Liver (tissue), 9 donors: Measurements from ENCODE around the gene OMA1. TPM values are rescaled to one million over a fixed set of nuclear protein-coding genes. Genes with fewer than 3 reads are reported as not detected.

Experiments
- DNase-seq: peaks from one replicate; pipeline ENCODE4 v3.0.0-alpha.2; 2017; ENCODE audit warnings: low spot score
- H3K27ac ChIP-seq, 2 donors: one replicate each; pipeline ENCODE4 v1.7.0; 2013; ENCODE audit warnings: inconsistent platforms in 2 of 2, low read length in 2 of 2, control low read depth in 1 of 2, low read depth in 1 of 2, mild to moderate bottlenecking in 1 of 2
- H3K27me3 ChIP-seq, 4 donors: one replicate each; pipeline versions ENCODE4 v1.6.1 to v1.7.0; 2013; ENCODE audit warnings: low read length in 3 of 4, inconsistent platforms in 1 of 4, mild to moderate bottlenecking in 1 of 4, moderate library complexity in 1 of 4; ENCODE audit not compliant: control insufficient read depth in 4 of 4, insufficient read depth in 4 of 4
- H3K36me3 ChIP-seq, 4 donors: one replicate each; pipeline versions ENCODE4 v1.6.1 to v1.7.0; 2013; ENCODE audit warnings: low read length in 3 of 4, mild to moderate bottlenecking in 3 of 4, low read depth in 1 of 4, moderate library complexity in 1 of 4; ENCODE audit not compliant: control insufficient read depth in 4 of 4, insufficient read depth in 3 of 4
- H3K4me1 ChIP-seq, 4 donors: one replicate each; pipeline versions ENCODE4 v1.6.1 to v1.7.0; 2013; ENCODE audit warnings: low read length in 3 of 4, mild to moderate bottlenecking in 3 of 4, moderate library complexity in 1 of 4; ENCODE audit not compliant: control insufficient read depth in 4 of 4, insufficient read depth in 4 of 4
- H3K4me3 ChIP-seq, 3 donors: one replicate each; pipeline versions ENCODE4 v1.6.1 to v1.7.0; 2013; ENCODE audit warnings: low read length in 3 of 3, control low read depth in 1 of 3, low read depth in 1 of 3, mild to moderate bottlenecking in 1 of 3
- H3K9ac ChIP-seq, 2 donors: one replicate each; pipeline ENCODE4 v1.7.0; 2013; ENCODE audit warnings: low read length in 2 of 2, mild to moderate bottlenecking in 2 of 2, moderate library complexity in 2 of 2, control low read depth in 1 of 2, low read depth in 1 of 2
- H3K9me3 ChIP-seq, 4 donors: one replicate each; pipeline versions ENCODE4 v1.6.1 to v1.7.0; 2013; ENCODE audit warnings: low read length in 3 of 4; ENCODE audit not compliant: control insufficient read depth in 4 of 4
- ATF3 ChIP-seq: IDR thresholded peaks from 2 replicates; pipeline ENCODE4 v1.6.1; 2016; ENCODE audit warnings: antibody characterized with exemption
- EGR1 ChIP-seq, 2 donors: IDR thresholded peaks; 2 replicates each; pipeline ENCODE4 v1.6.1; 2016 to 2018; ENCODE audit warnings: antibody characterized with exemption in 2 of 2, low read depth in 2 of 2
- FOXA1 ChIP-seq: IDR thresholded peaks from 2 replicates; pipeline ENCODE4 v1.6.1; 2016; ENCODE audit warnings: antibody characterized with exemption
- FOXA2 ChIP-seq: IDR thresholded peaks from 2 replicates; pipeline ENCODE4 v1.6.1; 2016; ENCODE audit warnings: antibody characterized with exemption
- GABPA ChIP-seq, 2 donors: IDR thresholded peaks in 1 of 2; conservative IDR thresholded peaks in 1 of 2; 2 replicates each; pipeline ENCODE4 v1.6.1; 2016; ENCODE audit warnings: antibody characterized with exemption in 2 of 2, mild to moderate bottlenecking in 1 of 2, moderate library complexity in 1 of 2
- HNF4A ChIP-seq, 2 donors: conservative IDR thresholded peaks; 2 replicates each; pipeline ENCODE4 v1.6.1; 2016; ENCODE audit warnings: antibody characterized with exemption in 2 of 2, mild to moderate bottlenecking in 2 of 2
- HNF4G ChIP-seq: IDR thresholded peaks from 2 replicates; pipeline ENCODE4 v1.6.1; 2016; ENCODE audit warnings: antibody characterized with exemption
- JUND ChIP-seq, 2 donors: IDR thresholded peaks; 2 replicates each; pipeline ENCODE4 v1.6.1; 2016; ENCODE audit warnings: antibody characterized with exemption in 2 of 2
- NR2F2 ChIP-seq: IDR thresholded peaks from 2 replicates; pipeline ENCODE4 v1.6.1; 2016; ENCODE audit warnings: antibody characterized with exemption
- RAD21 ChIP-seq, 2 donors: IDR thresholded peaks; 2 replicates each; pipeline ENCODE4 v1.6.1; 2016; ENCODE audit warnings: antibody characterized with exemption in 2 of 2, mild to moderate bottlenecking in 2 of 2
- REST ChIP-seq: IDR thresholded peaks from 2 replicates; pipeline ENCODE4 v1.6.1; 2016; ENCODE audit warnings: antibody characterized with exemption, mild to moderate bottlenecking
- RXRA ChIP-seq, 2 donors: IDR thresholded peaks; 2 replicates each; pipeline ENCODE4 v1.6.1; 2017 to 2018; ENCODE audit warnings: antibody characterized with exemption in 2 of 2, mild to moderate bottlenecking in 1 of 2
- SP1 ChIP-seq: IDR thresholded peaks from 2 replicates; pipeline ENCODE4 v1.6.1; 2018; ENCODE audit warnings: antibody characterized with exemption, mild to moderate bottlenecking
- TAF1 ChIP-seq: conservative IDR thresholded peaks from 2 replicates; pipeline ENCODE4 v1.6.1; 2016; ENCODE audit warnings: antibody characterized with exemption, mild to moderate bottlenecking
- YY1 ChIP-seq: IDR thresholded peaks from 2 replicates; pipeline ENCODE4 v1.6.1; 2016; ENCODE audit warnings: antibody characterized with exemption, mild to moderate bottlenecking
- ZBTB33 ChIP-seq: IDR thresholded peaks from 2 replicates; pipeline ENCODE4 v1.6.1; 2016; ENCODE audit warnings: antibody characterized with exemption
- WGBS: extraction: QIAGEN DNeasy Blood & Tissue Kit; methylation state at CpG from one replicate; pipeline ENCODE4 v1.1.7; 2013; 5-methylcytosine and 5-hydroxymethylcytosine counted together
- polyA plus RNA-seq, 2 donors: library from polyadenylated mRNA; stranded (reverse) in 1 of 2; unstranded in 1 of 2; fragments of 200-250 nt in 1 of 2; fragments of >200 nt in 1 of 2; fragmentation: Nextera tagmentation in 1 of 2; extraction: Ambion mirVana in 1 of 2; gene quantifications; one replicate each; pipeline versions ENCODE4 v1.2.1 to v1.2.3, GENCODE V29; 2013 to 2015
- total RNA-seq, 2 donors: library from RNA; depleted of rRNA; stranded (reverse); fragments of >200 nt; gene quantifications; one replicate each; pipeline ENCODE4 v1.2.3, GENCODE V29; 2014
- TF ChIP-seq, protein P1 (sequence below): fragments of 150-350 bp; IDR thresholded peaks from 2 replicates; pipeline ENCODE4 v1.5.1; 2017; ENCODE audit warnings: improper control_type of control experiment, low read depth, low read length; ENCODE audit not compliant: missing input control
- TF ChIP-seq, protein P2 (sequence below): IDR thresholded peaks from 2 replicates; pipeline ENCODE4 v1.6.1; 2016; ENCODE audit warnings: antibody characterized with exemption
- donor health status: healthy.
- donor health status: healthy.
- donor health status: healthy.
- donor health status: healthy.
- donor health status: healthy.

OMA1 gene
- total and polyA plus RNA-seq, 4 donors: 9.1 to 31.0 (median 16.1) TPM

GRCh38 chr1:58581641-58582040 lies 35.1 kb upstream of the OMA1 start:
- peaks cover 0 to 11% (median 4%) of the 10 kb centered on the region in 4 donors for H3K4me1 ChIP-seq
- peaks cover 0 to 19% (median 3%) of the 10 kb centered on the region in 4 donors for H3K27me3 ChIP-seq
- WGBS: 91% methylated on average over 2 of the region's 2 CpGs
- no peak overlapping the region for H3K4me3 ChIP-seq
- no peak overlapping the region for H3K27ac ChIP-seq
- H3K9me3 ChIP-seq: no peaks in the 10 kb centered on the region
- DNase-seq: no peak
- TF ChIP-seq, protein P1, sequence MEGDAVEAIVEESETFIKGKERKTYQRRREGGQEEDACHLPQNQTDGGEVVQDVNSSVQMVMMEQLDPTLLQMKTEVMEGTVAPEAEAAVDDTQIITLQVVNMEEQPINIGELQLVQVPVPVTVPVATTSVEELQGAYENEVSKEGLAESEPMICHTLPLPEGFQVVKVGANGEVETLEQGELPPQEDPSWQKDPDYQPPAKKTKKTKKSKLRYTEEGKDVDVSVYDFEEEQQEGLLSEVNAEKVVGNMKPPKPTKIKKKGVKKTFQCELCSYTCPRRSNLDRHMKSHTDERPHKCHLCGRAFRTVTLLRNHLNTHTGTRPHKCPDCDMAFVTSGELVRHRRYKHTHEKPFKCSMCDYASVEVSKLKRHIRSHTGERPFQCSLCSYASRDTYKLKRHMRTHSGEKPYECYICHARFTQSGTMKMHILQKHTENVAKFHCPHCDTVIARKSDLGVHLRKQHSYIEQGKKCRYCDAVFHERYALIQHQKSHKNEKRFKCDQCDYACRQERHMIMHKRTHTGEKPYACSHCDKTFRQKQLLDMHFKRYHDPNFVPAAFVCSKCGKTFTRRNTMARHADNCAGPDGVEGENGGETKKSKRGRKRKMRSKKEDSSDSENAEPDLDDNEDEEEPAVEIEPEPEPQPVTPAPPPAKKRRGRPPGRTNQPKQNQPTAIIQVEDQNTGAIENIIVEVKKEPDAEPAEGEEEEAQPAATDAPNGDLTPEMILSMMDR: no peak
- TF ChIP-seq JUND (IDR thresholded peaks at IDR 0.05) (no peak), SP1 (no peak), EGR1 (IDR thresholded peaks at IDR 0.05; ENCODE audit: low read depth in 2 of 2) (no peak), RAD21 (IDR thresholded peaks at IDR 0.05) (no peak), HNF4A (conservative IDR thresholded peaks at IDR 0.05) (no peak), FOXA2 (no peak), RXRA (IDR thresholded peaks at IDR 0.05) (no peak)
- no peaks in the 10 kb centered on the region for H3K36me3 ChIP-seq
- no peak overlapping the region for H3K9ac ChIP-seq

- peaks cover 0 to 16% (median 5%) of the 10 kb centered on the region in 4 donors for H3K27me3 ChIP-seq
- H3K9ac ChIP-seq: no peak overlapping the region
- H3K9me3 ChIP-seq: no peaks in the 10 kb centered on the region
- no peak overlapping the region for H3K4me3 ChIP-seq
- peaks cover 0 to 17% (median 6%) of the 10 kb centered on the region in 4 donors for H3K4me1 ChIP-seq
- no peaks in the 10 kb centered on the region for H3K36me3 ChIP-seq
- no peak overlapping the region for H3K27ac ChIP-seq
- TF ChIP-seq RXRA (IDR thresholded peaks at IDR 0.05) (no peak), HNF4A (conservative IDR thresholded peaks at IDR 0.05) (no peak), HNF4G (no peak), REST (no peak), FOXA1 (no peak), TAF1 (no peak), ATF3 (no peak), FOXA2 (no peak), ZBTB33 (no peak), JUND (IDR thresholded peaks at IDR 0.05) (no peak), NR2F2 (no peak), SP1 (no peak), EGR1 (IDR thresholded peaks at IDR 0.05; ENCODE audit: low read depth in 2 of 2) (no peak), GABPA (IDR thresholded peaks at IDR 0.05 in 1 of 2, conservative IDR thresholded peaks at IDR 0.05 in 1 of 2) (no peak), RAD21 (IDR thresholded peaks at IDR 0.05) (no peak), YY1 (no peak)
- TF ChIP-seq, protein P2, sequence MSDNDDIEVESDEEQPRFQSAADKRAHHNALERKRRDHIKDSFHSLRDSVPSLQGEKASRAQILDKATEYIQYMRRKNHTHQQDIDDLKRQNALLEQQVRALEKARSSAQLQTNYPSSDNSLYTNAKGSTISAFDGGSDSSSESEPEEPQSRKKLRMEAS: no peak
- TF ChIP-seq, protein P1: no peak
- 45% methylated on average over 1 of the region's 1 CpG for WGBS
- no peak for DNase-seq
Measured at GRCh38 chr1:58580186-58580585, 33.7 kb upstream of the OMA1 start.
